ENCODE data around the gene TMCC3.

- TF ChIP-seq, protein P1, sequence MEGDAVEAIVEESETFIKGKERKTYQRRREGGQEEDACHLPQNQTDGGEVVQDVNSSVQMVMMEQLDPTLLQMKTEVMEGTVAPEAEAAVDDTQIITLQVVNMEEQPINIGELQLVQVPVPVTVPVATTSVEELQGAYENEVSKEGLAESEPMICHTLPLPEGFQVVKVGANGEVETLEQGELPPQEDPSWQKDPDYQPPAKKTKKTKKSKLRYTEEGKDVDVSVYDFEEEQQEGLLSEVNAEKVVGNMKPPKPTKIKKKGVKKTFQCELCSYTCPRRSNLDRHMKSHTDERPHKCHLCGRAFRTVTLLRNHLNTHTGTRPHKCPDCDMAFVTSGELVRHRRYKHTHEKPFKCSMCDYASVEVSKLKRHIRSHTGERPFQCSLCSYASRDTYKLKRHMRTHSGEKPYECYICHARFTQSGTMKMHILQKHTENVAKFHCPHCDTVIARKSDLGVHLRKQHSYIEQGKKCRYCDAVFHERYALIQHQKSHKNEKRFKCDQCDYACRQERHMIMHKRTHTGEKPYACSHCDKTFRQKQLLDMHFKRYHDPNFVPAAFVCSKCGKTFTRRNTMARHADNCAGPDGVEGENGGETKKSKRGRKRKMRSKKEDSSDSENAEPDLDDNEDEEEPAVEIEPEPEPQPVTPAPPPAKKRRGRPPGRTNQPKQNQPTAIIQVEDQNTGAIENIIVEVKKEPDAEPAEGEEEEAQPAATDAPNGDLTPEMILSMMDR (IDR thresholded peaks at IDR 0.05; ENCODE audit: insufficient read depth, low read depth, low read length) = no peak
- no peak for TF ChIP-seq EZH2 (IDR thresholded peaks at IDR 0.05; ENCODE audit: insufficient read depth, low read length)
Measured at GRCh38 chr12:94677778-94678177, 27.4 kb upstream of the TMCC3 start.

Data from astrocyte (in vitro differentiated cells and primary cell).